Stomach (tissue), 9 donors: Measurements from ENCODE around the gene F13B. TPM values are rescaled to one million over a fixed set of nuclear protein-coding genes. Genes with fewer than 3 reads are reported as not detected.

Source experiments
- DNase-seq, 2 donors: peaks; one replicate each; pipeline versions ENCODE4 v3.0.0 to v3.0.0-alpha.2; 2013 to 2019
- H3K27ac ChIP-seq, 5 donors: fragments of 200-600 bp in 4 of 5; sonication (generic) in 4 of 5; one replicate each; pipeline ENCODE4 v1.5.1; 2013 to 2019; ENCODE audit warnings: mild to moderate bottlenecking in 1 of 5, moderate library complexity in 1 of 5
- H3K27me3 ChIP-seq, 3 donors: fragments of 200-600 bp; sonication (generic); one replicate each; pipeline ENCODE4 v1.5.1; 2017 to 2019; ENCODE audit warnings: mixed run types in 1 of 3
- H3K36me3 ChIP-seq, 4 donors: fragments of 200-600 bp; sonication (generic); 1 replicate in 3 of 4; 2 replicates in 1 of 4; pipeline ENCODE4 v1.5.1; 2016 to 2019
- H3K4me1 ChIP-seq, 4 donors: fragments of 200-600 bp; sonication (generic); one replicate each; pipeline ENCODE4 v1.5.1; 2016 to 2019
- H3K4me3 ChIP-seq, 4 donors: fragments of 200-600 bp; sonication (generic) in 3 of 4; one replicate each; pipeline ENCODE4 v1.5.1; 2016 to 2019; ENCODE audit warnings: mild to moderate bottlenecking in 1 of 4
- H3K9me3 ChIP-seq, 4 donors: fragments of 200-600 bp; sonication (generic); one replicate each; pipeline ENCODE4 v1.5.1; 2016 to 2019
- EP300 ChIP-seq: sonication (generic); formaldehyde crosslinking; IDR thresholded peaks from one replicate; pipeline ENCODE4 v1.6.1; 2017; ENCODE audit warnings: antibody characterized with exemption
- POLR2A ChIP-seq, 4 donors: fragments of 450-650 bp; IDR thresholded peaks; one replicate each; pipeline ENCODE4 v1.6.1; 2016; ENCODE audit warnings: antibody characterized with exemption in 4 of 4, control low read depth in 2 of 4, mild to moderate bottlenecking in 1 of 4, moderate library complexity in 1 of 4
- POLR2AphosphoS5 ChIP-seq, 3 donors: sonication (generic); formaldehyde crosslinking; IDR thresholded peaks; one replicate each; pipeline ENCODE4 v1.6.1; 2016; ENCODE audit warnings: antibody characterized with exemption in 3 of 3
- WGBS, 5 donors: extraction: QIAGEN DNeasy Blood & Tissue Kit in 3 of 5; methylation state at CpG; one replicate each; pipeline versions ENCODE4 v1.1.5 to v1.1.7; 2013 to 2018; 5-methylcytosine and 5-hydroxymethylcytosine counted together
- intact Hi-C: fragments of 100-400 bp; cut with DNase I; formaldehyde crosslinking; loops from one replicate; pipeline ENCODE4 v1.15.1; 2023; ENCODE audit warnings: low total_unique reads
- polyA plus RNA-seq, 3 donors: library from polyadenylated mRNA; stranded (reverse); fragments of 200-250 nt; gene quantifications; one replicate each; pipeline ENCODE4 v1.2.3, GENCODE V29; 2013
- total RNA-seq, 5 donors: library from RNA; depleted of rRNA; stranded (reverse); fragments of >200 nt; gene quantifications; one replicate each; pipeline versions ENCODE4 v1.1.0 to v1.2.3, GENCODE V29; 2014 to 2016
- TF ChIP-seq, protein P1 (sequence below), 7 experiments: fragments of 450-650 bp in 4 of 7; fragments of 200-600 bp in 3 of 7; sonication (generic) in 3 of 7; IDR thresholded peaks; one replicate each; pipeline ENCODE4 v1.5.1; 2016 to 2019; ENCODE audit warnings: antibody characterized with exemption in 7 of 7, control low read depth in 2 of 7, mild to moderate bottlenecking in 1 of 7
- donor health status: healthy with polysubstance abuse.
- donor health status: Bipolar disorder and iron deficiency.
- donor health status: healthy.

Gene F13B
- total and polyA plus RNA-seq, 8 donors, result 1.5 TPM; not detected in 7

DNA sequence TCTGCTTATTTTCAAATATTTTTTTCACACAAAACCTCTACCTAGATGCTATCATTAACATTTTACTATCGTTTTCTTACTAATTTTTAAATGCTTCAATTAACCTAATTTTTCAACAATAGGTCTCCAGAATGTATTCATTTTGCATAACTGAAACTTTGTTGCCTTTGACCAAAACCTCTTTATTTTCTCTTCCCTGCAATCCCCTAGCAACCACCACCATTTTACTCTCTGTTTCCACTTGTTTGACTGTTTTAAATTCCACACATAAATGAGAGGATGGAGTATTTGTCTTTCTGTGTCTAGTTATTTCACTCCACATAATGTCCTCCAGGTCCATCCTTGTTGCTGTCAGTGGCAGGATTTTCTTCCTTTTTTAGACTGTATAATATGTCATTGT is 9.5 kb upstream of the F13B start:
- Histone ChIP-seq H3K4me1 (no peaks in the 10 kb centered on the region), H3K4me3 (no peak overlapping the region), H3K9me3 (peaks cover 0 to 13% (median 12%) of the 10 kb centered on the region in 4 donors), H3K36me3 (no peaks in the 10 kb centered on the region), H3K27me3 (no peaks in the 10 kb centered on the region), H3K27ac (no peak overlapping the region)
- TF ChIP-seq, protein P1, sequence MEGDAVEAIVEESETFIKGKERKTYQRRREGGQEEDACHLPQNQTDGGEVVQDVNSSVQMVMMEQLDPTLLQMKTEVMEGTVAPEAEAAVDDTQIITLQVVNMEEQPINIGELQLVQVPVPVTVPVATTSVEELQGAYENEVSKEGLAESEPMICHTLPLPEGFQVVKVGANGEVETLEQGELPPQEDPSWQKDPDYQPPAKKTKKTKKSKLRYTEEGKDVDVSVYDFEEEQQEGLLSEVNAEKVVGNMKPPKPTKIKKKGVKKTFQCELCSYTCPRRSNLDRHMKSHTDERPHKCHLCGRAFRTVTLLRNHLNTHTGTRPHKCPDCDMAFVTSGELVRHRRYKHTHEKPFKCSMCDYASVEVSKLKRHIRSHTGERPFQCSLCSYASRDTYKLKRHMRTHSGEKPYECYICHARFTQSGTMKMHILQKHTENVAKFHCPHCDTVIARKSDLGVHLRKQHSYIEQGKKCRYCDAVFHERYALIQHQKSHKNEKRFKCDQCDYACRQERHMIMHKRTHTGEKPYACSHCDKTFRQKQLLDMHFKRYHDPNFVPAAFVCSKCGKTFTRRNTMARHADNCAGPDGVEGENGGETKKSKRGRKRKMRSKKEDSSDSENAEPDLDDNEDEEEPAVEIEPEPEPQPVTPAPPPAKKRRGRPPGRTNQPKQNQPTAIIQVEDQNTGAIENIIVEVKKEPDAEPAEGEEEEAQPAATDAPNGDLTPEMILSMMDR (IDR thresholded peaks at IDR 0.05), result no peak
- TF ChIP-seq POLR2A (IDR thresholded peaks at IDR 0.05) (no peak), EP300 (no peak), POLR2AphosphoS5 (IDR thresholded peaks at IDR 0.05) (no peak)
- WGBS, 5 donors, result 72 to 81% (median 74%) methylated on average over 1 of the region's 1 CpG
- intact Hi-C loops, result no loop called here
- DNase-seq, result no peak

DNA sequence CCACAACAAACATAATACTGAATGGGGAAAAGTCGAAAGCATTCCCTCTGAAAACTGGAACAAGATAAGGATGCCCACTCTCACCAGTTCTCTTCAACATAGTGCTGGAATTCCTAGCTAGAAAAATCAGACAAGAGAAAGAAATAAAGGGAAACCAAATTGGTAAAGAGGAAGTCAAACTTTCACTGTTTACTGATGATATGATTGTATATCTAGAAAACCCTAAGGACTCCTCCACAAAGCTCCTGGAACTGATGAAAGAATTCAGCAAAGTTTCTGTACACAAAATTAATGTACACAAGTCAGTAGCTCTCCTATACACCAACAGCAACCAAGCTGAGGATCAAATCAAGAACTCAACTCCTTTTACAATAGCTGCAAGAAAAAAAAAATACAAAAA is 6.9 kb upstream of the F13B start:
- no peak for DNase-seq
- H3K4me3 ChIP-seq, result no peak overlapping the region
- H3K4me1 ChIP-seq, result no peaks in the 10 kb centered on the region
- H3K36me3 ChIP-seq, result no peaks in the 10 kb centered on the region
- 82 to 91% (median 83%) methylated on average over 1 of the region's 1 CpG for WGBS, 5 donors
- no peak overlapping the region for H3K27ac ChIP-seq
- no peaks in the 10 kb centered on the region for H3K27me3 ChIP-seq
- peaks cover 0 to 7% (median 0%) of the 10 kb centered on the region in 4 donors for H3K9me3 ChIP-seq
- TF ChIP-seq EP300, result no peak
- TF ChIP-seq POLR2A (IDR thresholded peaks at IDR 0.05), result no peak
- TF ChIP-seq, protein P1 (IDR thresholded peaks at IDR 0.05), result no peak
- TF ChIP-seq POLR2AphosphoS5 (IDR thresholded peaks at IDR 0.05), result no peak
- intact Hi-C loops, result no loop called here

DNA sequence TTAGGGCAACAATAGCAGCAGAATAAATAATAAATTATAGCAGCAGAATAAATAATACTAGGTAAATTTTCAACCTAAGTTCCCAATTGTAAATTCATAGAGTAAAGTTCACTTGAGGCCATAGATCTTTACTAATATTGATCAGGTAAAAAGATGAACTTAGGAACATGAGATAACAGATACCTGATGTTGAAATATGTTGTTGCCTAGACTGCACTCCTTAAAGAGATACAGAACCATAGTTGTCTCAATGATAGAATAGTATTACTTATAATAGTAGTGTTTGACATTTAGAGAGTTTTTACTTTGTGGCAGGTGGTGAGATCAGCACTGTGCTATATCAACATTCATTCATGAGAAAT is 378 bp upstream of the F13B start:
- no peaks in the 10 kb centered on the region for H3K36me3 ChIP-seq
- intact Hi-C loops, result no loop called here
- TF ChIP-seq POLR2A (IDR thresholded peaks at IDR 0.05) (no peak), POLR2AphosphoS5 (IDR thresholded peaks at IDR 0.05) (no peak), EP300 (no peak)
- TF ChIP-seq, protein P1 (IDR thresholded peaks at IDR 0.05), result no peak
- DNase-seq, result no peak
- H3K4me3 ChIP-seq, result no peak overlapping the region
- H3K9me3 ChIP-seq, result peaks cover 0 to 7% (median 0%) of the 10 kb centered on the region in 4 donors
- no peaks in the 10 kb centered on the region for H3K27me3 ChIP-seq
- no peaks in the 10 kb centered on the region for H3K4me1 ChIP-seq
- H3K27ac ChIP-seq, result no peak overlapping the region

DNA sequence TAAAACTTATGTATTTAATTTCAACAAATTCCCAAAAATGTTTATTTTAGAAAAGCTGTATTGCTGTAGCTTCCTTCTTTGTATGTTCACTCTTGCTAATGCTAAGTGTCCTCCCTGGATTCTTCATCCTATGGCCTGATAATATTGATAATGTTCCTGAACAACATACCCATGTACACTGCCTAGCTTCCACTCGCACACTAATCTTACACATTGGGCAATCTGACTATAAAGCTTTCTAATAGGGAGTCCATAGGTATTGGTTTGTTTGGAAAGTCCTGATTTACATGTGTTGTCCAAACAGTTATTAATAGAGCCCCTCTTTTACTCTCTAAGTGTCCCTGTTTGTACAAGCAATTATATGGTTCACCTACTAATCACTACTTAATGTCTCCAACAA is 783 bp downstream of the F13B start:
- H3K4me1 ChIP-seq, result no peaks in the 10 kb centered on the region
- H3K27me3 ChIP-seq, result no peaks in the 10 kb centered on the region
- H3K4me3 ChIP-seq, result no peak overlapping the region
- 84 to 92% (median 90%) methylated on average over 1 of the region's 1 CpG for WGBS, 5 donors
- H3K36me3 ChIP-seq, result no peaks in the 10 kb centered on the region
- TF ChIP-seq EP300 (no peak), POLR2A (IDR thresholded peaks at IDR 0.05) (no peak), POLR2AphosphoS5 (IDR thresholded peaks at IDR 0.05) (no peak)
- TF ChIP-seq, protein P1 (IDR thresholded peaks at IDR 0.05), result no peak
- H3K27ac ChIP-seq, result no peak overlapping the region
- H3K9me3 ChIP-seq, result peaks cover 0 to 7% (median 0%) of the 10 kb centered on the region in 4 donors
- DNase-seq, result no peak
- intact Hi-C loops, result no loop called here

DNA sequence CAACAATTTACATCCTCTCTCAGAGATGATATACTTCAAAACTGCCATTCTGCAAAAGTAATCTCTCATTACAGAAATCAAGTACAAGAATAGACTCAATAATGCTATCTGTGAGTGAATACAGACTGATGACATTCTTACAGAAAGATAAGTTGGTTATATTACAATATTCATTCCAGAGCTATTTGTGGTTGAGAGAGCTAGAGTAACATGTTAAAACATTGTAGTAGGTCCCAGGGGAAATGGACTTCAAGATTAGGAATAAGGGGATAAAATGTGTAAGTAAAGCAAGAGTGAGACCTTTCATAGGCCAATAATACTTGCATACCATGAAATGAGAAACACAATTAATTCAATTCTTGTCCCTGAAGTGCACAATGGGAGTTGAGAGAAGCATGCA is 1.5 kb downstream of the F13B start:
- no peak for DNase-seq
- intact Hi-C loops, result no loop called here
- Histone ChIP-seq H3K27ac (no peak overlapping the region), H3K4me3 (no peak overlapping the region), H3K4me1 (no peaks in the 10 kb centered on the region), H3K9me3 (peaks cover 0 to 7% (median 0%) of the 10 kb centered on the region in 4 donors), H3K36me3 (no peaks in the 10 kb centered on the region), H3K27me3 (no peaks in the 10 kb centered on the region)
- TF ChIP-seq POLR2A (IDR thresholded peaks at IDR 0.05) (no peak), POLR2AphosphoS5 (IDR thresholded peaks at IDR 0.05) (no peak), EP300 (no peak)
- TF ChIP-seq, protein P1 (IDR thresholded peaks at IDR 0.05), result no peak
